Mesenchymal stem cell (in vitro differentiated cells and primary cell): ENCODE data around the gene NINJ2.

Experiments
- DNase-seq: peaks from one replicate; pipeline ENCODE4 v3.0.0-alpha.2; 2013
- H2AFZ ChIP-seq: one replicate; pipeline ENCODE4 v1.6.1; 2013; ENCODE audit warnings: low read depth, mild to moderate bottlenecking, control low read depth, inconsistent platforms, low read length, moderate library complexity
- H2AK5ac ChIP-seq: 2 replicates; pipeline ENCODE4 v1.6.1; 2013; ENCODE audit warnings: low read length, moderate library complexity, mild to moderate bottlenecking, inconsistent platforms; ENCODE audit not compliant: severe bottlenecking
- H2BK120ac ChIP-seq: one replicate; pipeline ENCODE4 v1.6.1; 2013; ENCODE audit warnings: low read depth, mild to moderate bottlenecking, inconsistent platforms, low read length, moderate library complexity
- H2BK12ac ChIP-seq, 2 experiments: one replicate each; pipeline ENCODE4 v1.6.1; 2013; ENCODE audit warnings: inconsistent platforms in 2 of 2, low read length in 2 of 2, mild to moderate bottlenecking in 2 of 2, moderate library complexity in 2 of 2, control low read depth in 1 of 2
- H2BK15ac ChIP-seq: one replicate; pipeline ENCODE4 v1.6.1; 2013; ENCODE audit warnings: mild to moderate bottlenecking, low read depth, inconsistent platforms; ENCODE audit not compliant: poor library complexity, severe bottlenecking
- H2BK5ac ChIP-seq: 2 replicates; pipeline ENCODE4 v1.6.1; 2013; ENCODE audit warnings: low read depth, mild to moderate bottlenecking, low read length, control low read depth, inconsistent platforms; ENCODE audit not compliant: poor library complexity, severe bottlenecking
- H3K14ac ChIP-seq, 2 experiments: one replicate each; pipeline ENCODE4 v1.6.1; 2013; ENCODE audit warnings: inconsistent platforms in 2 of 2, low read length in 2 of 2, control low read depth in 1 of 2, mild to moderate bottlenecking in 1 of 2, moderate library complexity in 1 of 2
- H3K18ac ChIP-seq, 2 experiments: one replicate each; pipeline ENCODE4 v1.6.1; 2013; ENCODE audit warnings: inconsistent platforms in 2 of 2, low read length in 2 of 2, control low read depth in 1 of 2, low read depth in 1 of 2, mild to moderate bottlenecking in 1 of 2
- H3K23ac ChIP-seq, 2 experiments: one replicate each; pipeline ENCODE4 v1.6.1; 2013; ENCODE audit warnings: inconsistent platforms in 2 of 2, low read length in 2 of 2, mild to moderate bottlenecking in 2 of 2, moderate library complexity in 2 of 2, control low read depth in 1 of 2
- H3K27ac ChIP-seq: 2 replicates; pipeline ENCODE4 v1.5.1; 2013; ENCODE audit warnings: mild to moderate bottlenecking, moderate library complexity, low read length, control low read depth, inconsistent platforms; ENCODE audit not compliant: poor library complexity, severe bottlenecking
- H3K27me3 ChIP-seq, 2 experiments: 2 replicates each; pipeline versions ENCODE4 v1.6.1 to v1.7.0; 2013; ENCODE audit warnings: low read length in 2 of 2, mild to moderate bottlenecking in 2 of 2, moderate library complexity in 2 of 2, control low read depth in 1 of 2, inconsistent platforms in 1 of 2; ENCODE audit not compliant: control insufficient read depth in 1 of 2, insufficient read depth in 1 of 2
- H3K36me3 ChIP-seq, 2 experiments: 2 replicates each; pipeline versions ENCODE4 v1.6.1 to v1.7.0; 2013; ENCODE audit warnings: low read length in 2 of 2, control low read depth in 1 of 2, inconsistent platforms in 1 of 2, low read depth in 1 of 2, mild to moderate bottlenecking in 1 of 2; ENCODE audit not compliant: insufficient read depth in 2 of 2, control insufficient read depth in 1 of 2
- H3K4ac ChIP-seq, 2 experiments: one replicate each; pipeline ENCODE4 v1.6.1; 2013; ENCODE audit warnings: inconsistent platforms in 2 of 2, low read length in 2 of 2, mild to moderate bottlenecking in 2 of 2, moderate library complexity in 2 of 2, control low read depth in 1 of 2, low read depth in 1 of 2
- H3K4me1 ChIP-seq: 2 replicates; pipeline ENCODE4 v1.6.1; 2013; ENCODE audit warnings: low read depth, low read length, control low read depth; ENCODE audit not compliant: control insufficient read depth, insufficient read depth
- H3K4me2 ChIP-seq: 2 replicates; pipeline ENCODE4 v1.6.1; 2013; ENCODE audit warnings: low read length, mild to moderate bottlenecking, inconsistent platforms; ENCODE audit not compliant: poor library complexity, severe bottlenecking
- H3K4me3 ChIP-seq, 2 experiments: 2 replicates each; pipeline versions ENCODE4 v1.5.1 to v1.7.0; 2013; ENCODE audit warnings: low read length in 2 of 2, mild to moderate bottlenecking in 2 of 2, control low read depth in 1 of 2, low read depth in 1 of 2; ENCODE audit not compliant: insufficient read depth in 1 of 2
- H3K79me1 ChIP-seq: replicated peaks from 2 replicates; pipeline ENCODE4 v1.6.1; 2013; ENCODE audit warnings: mild to moderate bottlenecking, control low read depth, low read length, inconsistent platforms; ENCODE audit not compliant: poor library complexity, severe bottlenecking
- H3K9ac ChIP-seq: 2 replicates; pipeline ENCODE4 v1.7.0; 2013; ENCODE audit warnings: mild to moderate bottlenecking, low read length, moderate library complexity
- H3K9me3 ChIP-seq: 2 replicates; pipeline ENCODE4 v1.7.0; 2013; ENCODE audit warnings: mild to moderate bottlenecking, low read length; ENCODE audit not compliant: control insufficient read depth
- H4K8ac ChIP-seq: one replicate; pipeline ENCODE4 v1.6.1; 2013; ENCODE audit warnings: inconsistent platforms, mild to moderate bottlenecking, low read length, moderate library complexity
- H4K91ac ChIP-seq: one replicate; pipeline ENCODE4 v1.6.1; 2013; ENCODE audit warnings: mild to moderate bottlenecking, low read length, inconsistent platforms
- WGBS: methylation state at CpG from one replicate; pipeline ENCODE4 v1.1.7; 2013; ENCODE audit warnings: mixed read lengths; 5-methylcytosine and 5-hydroxymethylcytosine counted together

The NINJ2 gene

DNA sequence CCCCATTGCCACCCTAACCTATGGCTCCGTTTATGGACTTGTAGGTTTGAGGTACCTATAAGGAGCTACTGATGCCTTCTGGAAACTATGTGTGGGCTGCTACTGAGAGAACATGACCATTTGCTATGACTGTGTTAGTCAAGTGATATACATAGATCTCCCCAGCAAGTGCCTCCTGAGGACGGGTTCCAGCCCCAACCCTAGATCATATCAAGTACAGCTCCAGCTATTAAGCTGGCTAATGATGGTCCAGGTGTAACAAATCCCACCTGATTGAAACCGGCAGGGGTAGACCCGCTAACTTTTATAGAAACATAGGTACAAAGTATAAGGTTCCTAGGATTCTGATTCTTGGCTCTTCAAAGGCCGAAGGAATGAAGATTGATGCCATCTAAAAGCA lies 23.7 kb downstream of the NINJ2 start:
- H2BK15ac ChIP-seq = no peak overlapping the region
- H3K4ac ChIP-seq = no peak overlapping the region

DNA sequence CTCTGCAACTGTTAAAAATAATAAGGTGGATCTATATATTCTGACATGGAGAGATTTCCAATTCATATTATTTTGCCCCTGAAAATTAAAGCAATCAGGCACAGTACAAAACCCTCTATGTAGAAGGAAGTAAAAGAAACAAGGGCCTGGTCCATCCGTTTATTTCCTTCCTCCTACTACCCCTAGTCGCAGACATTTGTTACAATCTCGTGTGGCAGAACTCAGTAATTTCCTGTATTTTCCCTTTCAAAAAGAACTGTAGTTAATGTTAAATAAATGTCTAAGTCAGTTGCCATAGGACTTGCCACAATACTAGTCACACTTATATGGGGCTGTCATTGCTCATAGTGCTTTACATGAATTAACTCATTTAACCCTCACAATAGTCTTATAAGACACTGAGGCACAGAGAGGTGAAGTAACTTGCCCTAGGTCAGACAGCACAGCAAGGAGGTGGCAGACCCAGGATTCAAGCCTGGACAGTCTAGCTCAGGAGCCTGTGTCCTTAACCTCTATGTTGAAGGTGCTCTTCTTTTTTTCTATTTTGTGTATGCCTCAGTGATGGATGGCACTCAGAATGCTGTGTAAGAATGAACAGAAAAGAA lies 24.2 kb downstream of the NINJ2 start:
- Histone ChIP-seq H3K27ac (no peak overlapping the region), H2BK120ac (no peak overlapping the region), H2AK5ac (no peak overlapping the region), H3K9me3 (no peaks in the 10 kb centered on the region), H2BK5ac (no peak overlapping the region), H3K4me1 (peaks cover 16% of the 10 kb centered on the region), H3K27me3 (no peaks in the 10 kb centered on the region), H2BK15ac (no peak overlapping the region), H3K4me2 (no peak overlapping the region), H4K8ac (no peak overlapping the region), H2BK12ac (no peak overlapping the region), H2AFZ (no peak overlapping the region), H3K9ac (no peak overlapping the region), H3K14ac (no peak overlapping the region), H3K4me3 (no peak overlapping the region), H3K23ac (no peak overlapping the region), H3K18ac (no peak overlapping the region), H3K79me1 (no peaks in the 10 kb centered on the region), H3K4ac (no peak overlapping the region), H3K36me3 (no peaks in the 10 kb centered on the region), H4K91ac (no peak overlapping the region)
- DNase-seq = no peak
- WGBS = 90% methylated on average over 1 of the region's 3 CpGs

More for the DNA sequence above, 23.7 kb downstream of the NINJ2 start:
- Histone ChIP-seq H3K14ac (no peak overlapping the region), H4K91ac (no peak overlapping the region), H3K4me2 (no peak overlapping the region), H3K9me3 (no peaks in the 10 kb centered on the region), H3K27ac (no peak overlapping the region), H3K79me1 (no peaks in the 10 kb centered on the region), H2AK5ac (no peak overlapping the region), H3K36me3 (no peaks in the 10 kb centered on the region), H2AFZ (no peak overlapping the region), H3K4me3 (no peak overlapping the region), H3K4me1 (peaks cover 14% of the 10 kb centered on the region), H3K27me3 (no peaks in the 10 kb centered on the region), H2BK5ac (no peak overlapping the region), H3K18ac (no peak overlapping the region), H2BK12ac (no peak overlapping the region), H4K8ac (no peak overlapping the region), H3K9ac (no peak overlapping the region), H3K23ac (no peak overlapping the region), H2BK120ac (no peak overlapping the region)
- WGBS = 94% methylated on average over 4 of the region's 5 CpGs
- DNase-seq = no peak

DNA sequence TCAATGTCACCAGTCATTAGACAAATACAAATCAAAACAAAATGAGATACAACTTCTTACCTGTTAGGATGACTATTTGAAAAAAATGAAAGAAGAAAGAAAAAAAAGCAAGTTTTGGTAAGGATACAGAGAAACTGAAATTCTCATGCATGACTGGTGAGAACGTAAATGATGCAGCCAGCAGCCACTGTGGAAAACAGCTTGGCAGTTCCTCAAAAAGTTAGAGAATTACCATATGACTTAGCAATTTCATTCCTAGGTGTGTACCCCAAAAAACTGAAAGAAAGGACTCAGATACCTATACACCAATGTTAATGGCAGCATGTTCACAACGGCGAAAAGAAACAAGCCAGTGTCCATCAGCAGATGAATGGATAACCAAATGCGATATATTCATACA lies 26.6 kb downstream of the NINJ2 start:
- no peak overlapping the region for H3K4me3 ChIP-seq
- H3K4me1 ChIP-seq = peaks cover 14% of the 10 kb centered on the region
- no peak overlapping the region for H3K4me2 ChIP-seq
- H3K23ac ChIP-seq = no peak overlapping the region
- no peak overlapping the region for H3K18ac ChIP-seq
- H3K27ac ChIP-seq = no peak overlapping the region
- no peaks in the 10 kb centered on the region for H3K27me3 ChIP-seq
- no peak overlapping the region for H4K91ac ChIP-seq
- no peaks in the 10 kb centered on the region for H3K36me3 ChIP-seq
- H3K9ac ChIP-seq = no peak overlapping the region
- DNase-seq = no peak
- no peaks in the 10 kb centered on the region for H3K9me3 ChIP-seq
- no peak overlapping the region for H2AFZ ChIP-seq
- no peak overlapping the region for H2AK5ac ChIP-seq
- no peaks in the 10 kb centered on the region for H3K79me1 ChIP-seq
- no peak overlapping the region for H3K4ac ChIP-seq
- H4K8ac ChIP-seq = no peak overlapping the region
- H2BK120ac ChIP-seq = no peak overlapping the region
- no peak overlapping the region for H3K14ac ChIP-seq
- whole genome bisulfite sequencing = 96% methylated on average over 4 of the region's 4 CpGs
- no peak overlapping the region for H2BK5ac ChIP-seq
- H2BK15ac ChIP-seq = no peak overlapping the region
- no peak overlapping the region for H2BK12ac ChIP-seq

DNA sequence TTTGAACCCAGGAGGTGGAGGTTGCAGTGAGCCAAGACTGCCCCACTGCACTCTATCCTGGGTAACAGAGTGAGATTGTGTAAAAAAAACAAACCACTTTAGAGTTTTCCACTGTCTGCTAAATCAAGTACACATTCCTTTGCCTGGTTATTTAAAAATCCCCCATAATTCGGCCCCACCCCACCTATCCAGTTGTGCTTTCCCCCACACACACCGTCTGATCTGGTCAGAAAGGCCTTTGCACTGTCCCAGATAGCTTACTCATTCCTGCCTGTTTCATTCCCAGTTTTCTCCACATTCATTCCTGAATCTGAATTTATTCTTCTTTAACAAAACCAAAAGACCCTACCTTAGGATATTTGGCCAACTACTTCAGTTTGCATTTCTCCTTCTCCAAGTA lies 29.5 kb downstream of the NINJ2 start:
- no peak overlapping the region for H3K4me2 ChIP-seq
- no peak overlapping the region for H4K91ac ChIP-seq
- peak overlapping the region; percentile 88 for H3K27ac ChIP-seq
- no peaks in the 10 kb centered on the region for H3K27me3 ChIP-seq
- DNase-seq = no peak
- no peak overlapping the region for H3K9ac ChIP-seq
- H3K4me1 ChIP-seq = peaks cover 16% of the 10 kb centered on the region
- no peak overlapping the region for H3K23ac ChIP-seq
- no peak overlapping the region for H4K8ac ChIP-seq
- H2BK15ac ChIP-seq = no peak overlapping the region
- H2BK120ac ChIP-seq = no peak overlapping the region
- no peaks in the 10 kb centered on the region for H3K36me3 ChIP-seq
- H3K14ac ChIP-seq = no peak overlapping the region
- H2AK5ac ChIP-seq = no peak overlapping the region
- H3K9me3 ChIP-seq = no peaks in the 10 kb centered on the region
- H2BK5ac ChIP-seq = no peak overlapping the region
- H2BK12ac ChIP-seq = no peak overlapping the region
- H2AFZ ChIP-seq = no peak overlapping the region
- WGBS = 81% methylated on average over 2 of the region's 2 CpGs
- no peaks in the 10 kb centered on the region for H3K79me1 ChIP-seq
- no peak overlapping the region for H3K18ac ChIP-seq
- H3K4ac ChIP-seq = no peak overlapping the region
- H3K4me3 ChIP-seq = no peak overlapping the region
